ENCODE measurements around the gene LRMDA.

LRMDA gene

GRCh38 chr10:76080451-76080850 is 649.0 kb downstream of the LRMDA start:
- Histone ChIP-seq H3K36me3 (replicated peaks; ENCODE audit: low read depth, low read length) (no peaks in the 10 kb centered on the region), H2AFZ (ENCODE audit: low read depth, low read length) (no peak overlapping the region), H3K79me2 (ENCODE audit: low read length) (no peaks in the 10 kb centered on the region), H3K4me2 (ENCODE audit: low read length) (no peak overlapping the region), H4K20me1 (ENCODE audit: insufficient read depth, low read length) (no peaks in the 10 kb centered on the region), H3K9me3 (ENCODE audit: insufficient read depth, low read length) (no peaks in the 10 kb centered on the region), H3K4me3 (ENCODE audit: low read length) (no peak overlapping the region), H3K27me3 (ENCODE audit: low read depth, low read length) (no peaks in the 10 kb centered on the region), H3K4me1 (ENCODE audit: low read length) (no peaks in the 10 kb centered on the region), H3K9ac (ENCODE audit: low read length) (no peak overlapping the region), H3K27ac (ENCODE audit: low read length) (no peak overlapping the region)
- TF ChIP-seq EZH2phosphoT487 (IDR thresholded peaks at IDR 0.05; ENCODE audit: low read depth): no peak
- TF ChIP-seq CTCF (IDR thresholded peaks at IDR 0.05; ENCODE audit: low read depth, low read length): no peak

- Histone ChIP-seq H3K9me3 (ENCODE audit: insufficient read depth, low read length) (no peaks in the 10 kb centered on the region), H3K27ac (ENCODE audit: low read length) (no peak overlapping the region), H3K4me2 (ENCODE audit: low read length) (no peak overlapping the region), H3K4me3 (ENCODE audit: low read length) (no peak overlapping the region), H4K20me1 (ENCODE audit: insufficient read depth, low read length) (no peaks in the 10 kb centered on the region), H3K4me1 (ENCODE audit: low read length) (no peaks in the 10 kb centered on the region), H3K27me3 (ENCODE audit: low read depth, low read length) (no peaks in the 10 kb centered on the region), H3K79me2 (ENCODE audit: low read length) (no peaks in the 10 kb centered on the region), H2AFZ (ENCODE audit: low read depth, low read length) (no peak overlapping the region), H3K9ac (ENCODE audit: low read length) (no peak overlapping the region), H3K36me3 (replicated peaks; ENCODE audit: low read depth, low read length) (no peaks in the 10 kb centered on the region)
- TF ChIP-seq EZH2phosphoT487 (IDR thresholded peaks at IDR 0.05; ENCODE audit: low read depth): no peak
- TF ChIP-seq CTCF (IDR thresholded peaks at IDR 0.05; ENCODE audit: low read depth, low read length): no peak
Measured at GRCh38 chr10:76080991-76081390, 649.6 kb downstream of the LRMDA start.

GRCh38 chr10:76082232-76082631 is 650.8 kb downstream of the LRMDA start:
- Histone ChIP-seq H3K36me3 (replicated peaks; ENCODE audit: low read depth, low read length) (no peaks in the 10 kb centered on the region), H2AFZ (ENCODE audit: low read depth, low read length) (no peak overlapping the region), H3K79me2 (ENCODE audit: low read length) (no peaks in the 10 kb centered on the region), H3K4me3 (ENCODE audit: low read length) (no peak overlapping the region), H3K27me3 (ENCODE audit: low read depth, low read length) (no peaks in the 10 kb centered on the region), H4K20me1 (ENCODE audit: insufficient read depth, low read length) (no peaks in the 10 kb centered on the region), H3K27ac (ENCODE audit: low read length) (no peak overlapping the region), H3K4me1 (ENCODE audit: low read length) (no peaks in the 10 kb centered on the region), H3K9ac (ENCODE audit: low read length) (no peak overlapping the region), H3K9me3 (ENCODE audit: insufficient read depth, low read length) (no peaks in the 10 kb centered on the region), H3K4me2 (ENCODE audit: low read length) (no peak overlapping the region)
- no peak for TF ChIP-seq EZH2phosphoT487 (IDR thresholded peaks at IDR 0.05; ENCODE audit: low read depth)
- no peak for TF ChIP-seq CTCF (IDR thresholded peaks at IDR 0.05; ENCODE audit: low read depth, low read length)

GRCh38 chr10:76082956-76083355 is 651.5 kb downstream of the LRMDA start:
- no peaks in the 10 kb centered on the region for H3K9me3 ChIP-seq (ENCODE audit: insufficient read depth, low read length)
- no peak overlapping the region for H3K27ac ChIP-seq (ENCODE audit: low read length)
- no peaks in the 10 kb centered on the region for H3K4me1 ChIP-seq (ENCODE audit: low read length)
- no peak overlapping the region for H3K4me2 ChIP-seq (ENCODE audit: low read length)
- no peak overlapping the region for H3K9ac ChIP-seq (ENCODE audit: low read length)
- no peaks in the 10 kb centered on the region for H3K36me3 ChIP-seq (replicated peaks; ENCODE audit: low read depth, low read length)
- H3K79me2 ChIP-seq (ENCODE audit: low read length): no peaks in the 10 kb centered on the region
- TF ChIP-seq EZH2phosphoT487 (IDR thresholded peaks at IDR 0.05; ENCODE audit: low read depth) (no peak), CTCF (IDR thresholded peaks at IDR 0.05; ENCODE audit: low read depth, low read length) (no peak)
- no peaks in the 10 kb centered on the region for H4K20me1 ChIP-seq (ENCODE audit: insufficient read depth, low read length)
- no peaks in the 10 kb centered on the region for H3K27me3 ChIP-seq (ENCODE audit: low read depth, low read length)
- H3K4me3 ChIP-seq (ENCODE audit: low read length): no peak overlapping the region
- H2AFZ ChIP-seq (ENCODE audit: low read depth, low read length): no peak overlapping the region

All from OCI-LY3 (cell line).